HL-60 (cell line): ENCODE measurements around the gene COL19A1.

Experiments used
- DNase-seq, 2 experiments: peaks; one replicate each; pipeline ENCODE4 v3.0.0-alpha.2; 2010 to 2020; ENCODE audit warnings: low read depth in 1 of 2, low spot score in 1 of 2
- H3K27ac ChIP-seq: fragments of 250-450 bp; sonication (Bioruptor Pico); replicated peaks from 2 replicates; pipeline ENCODE4 v1.5.1; 2020; ENCODE audit warnings: mild to moderate bottlenecking, moderate library complexity
- H3K27me3 ChIP-seq: fragments of 250-450 bp; sonication (Bioruptor Pico); 2 replicates; pipeline ENCODE4 v1.5.1; 2021; ENCODE audit warnings: mild to moderate bottlenecking, moderate library complexity; ENCODE audit not compliant: insufficient read depth, poor library complexity, severe bottlenecking
- H3K4me3 ChIP-seq: replicated peaks from 2 replicates; pipeline ENCODE4 v1.5.1; 2011; ENCODE audit warnings: mild to moderate bottlenecking, control low read depth, low read length; ENCODE audit not compliant: insufficient read depth
- GABPA ChIP-seq: IDR thresholded peaks from 2 replicates; pipeline ENCODE4 v1.6.1; 2012; ENCODE audit warnings: low read depth
- POLR2AphosphoS5 ChIP-seq: IDR thresholded peaks from 2 replicates; pipeline ENCODE4 v1.6.1; 2012; ENCODE audit warnings: low read depth
- SPI1 ChIP-seq: IDR thresholded peaks from 2 replicates; pipeline ENCODE4 v1.6.1; 2012; ENCODE audit warnings: low read depth, mild to moderate bottlenecking, borderline replicate concordance
- TF ChIP-seq, protein P1 (sequence below): IDR thresholded peaks from one replicate; pipeline ENCODE4 v1.5.1; 2011; ENCODE audit warnings: low read length, control low read depth, inconsistent platforms; ENCODE audit not compliant: insufficient read depth
- TF ChIP-seq, protein P2 (sequence below): IDR thresholded peaks from 2 replicates; pipeline ENCODE4 v1.6.1; 2012; ENCODE audit warnings: low read depth; ENCODE audit not compliant: insufficient replicate concordance

COL19A1 gene

DNA sequence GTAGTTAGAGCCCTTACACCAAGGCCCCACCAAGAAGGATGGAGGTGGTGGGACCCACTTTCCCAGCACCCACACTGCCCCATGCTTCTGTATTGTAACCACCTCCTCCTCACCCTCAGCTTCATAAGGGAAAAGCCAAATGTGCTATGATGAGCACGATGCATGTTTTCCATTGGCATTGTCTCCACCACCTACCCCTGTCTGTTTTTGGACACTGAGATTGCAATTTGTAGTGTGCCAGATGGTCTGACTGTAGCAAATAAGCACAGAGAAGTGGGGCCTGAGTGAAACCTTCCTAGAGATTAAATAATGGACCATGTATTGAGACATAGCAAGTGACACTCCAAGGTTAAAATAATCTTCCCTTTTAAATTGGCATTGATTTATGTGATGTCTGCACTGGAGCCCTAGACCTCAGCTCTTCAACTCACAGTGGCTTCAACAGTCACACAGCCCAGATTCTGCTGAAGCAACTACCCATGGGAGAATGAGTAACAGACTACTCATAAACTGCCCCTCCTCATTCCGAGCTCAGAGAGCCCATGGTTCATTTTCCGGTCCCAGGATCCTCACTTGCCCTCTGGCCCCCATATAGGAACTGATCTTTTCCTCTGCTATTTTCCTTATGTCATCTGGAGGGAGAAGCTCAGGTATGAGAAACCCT lies 258.7 kb downstream of the COL19A1 start:
- Histone ChIP-seq H3K27ac (no peak overlapping the region), H3K4me3 (no peak overlapping the region), H3K27me3 (no peaks in the 10 kb centered on the region)
- TF ChIP-seq SPI1 = no peak
- no peak for TF ChIP-seq GABPA
- no peak for TF ChIP-seq POLR2AphosphoS5
- TF ChIP-seq, protein P1, sequence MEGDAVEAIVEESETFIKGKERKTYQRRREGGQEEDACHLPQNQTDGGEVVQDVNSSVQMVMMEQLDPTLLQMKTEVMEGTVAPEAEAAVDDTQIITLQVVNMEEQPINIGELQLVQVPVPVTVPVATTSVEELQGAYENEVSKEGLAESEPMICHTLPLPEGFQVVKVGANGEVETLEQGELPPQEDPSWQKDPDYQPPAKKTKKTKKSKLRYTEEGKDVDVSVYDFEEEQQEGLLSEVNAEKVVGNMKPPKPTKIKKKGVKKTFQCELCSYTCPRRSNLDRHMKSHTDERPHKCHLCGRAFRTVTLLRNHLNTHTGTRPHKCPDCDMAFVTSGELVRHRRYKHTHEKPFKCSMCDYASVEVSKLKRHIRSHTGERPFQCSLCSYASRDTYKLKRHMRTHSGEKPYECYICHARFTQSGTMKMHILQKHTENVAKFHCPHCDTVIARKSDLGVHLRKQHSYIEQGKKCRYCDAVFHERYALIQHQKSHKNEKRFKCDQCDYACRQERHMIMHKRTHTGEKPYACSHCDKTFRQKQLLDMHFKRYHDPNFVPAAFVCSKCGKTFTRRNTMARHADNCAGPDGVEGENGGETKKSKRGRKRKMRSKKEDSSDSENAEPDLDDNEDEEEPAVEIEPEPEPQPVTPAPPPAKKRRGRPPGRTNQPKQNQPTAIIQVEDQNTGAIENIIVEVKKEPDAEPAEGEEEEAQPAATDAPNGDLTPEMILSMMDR = no peak
- TF ChIP-seq, protein P2, sequence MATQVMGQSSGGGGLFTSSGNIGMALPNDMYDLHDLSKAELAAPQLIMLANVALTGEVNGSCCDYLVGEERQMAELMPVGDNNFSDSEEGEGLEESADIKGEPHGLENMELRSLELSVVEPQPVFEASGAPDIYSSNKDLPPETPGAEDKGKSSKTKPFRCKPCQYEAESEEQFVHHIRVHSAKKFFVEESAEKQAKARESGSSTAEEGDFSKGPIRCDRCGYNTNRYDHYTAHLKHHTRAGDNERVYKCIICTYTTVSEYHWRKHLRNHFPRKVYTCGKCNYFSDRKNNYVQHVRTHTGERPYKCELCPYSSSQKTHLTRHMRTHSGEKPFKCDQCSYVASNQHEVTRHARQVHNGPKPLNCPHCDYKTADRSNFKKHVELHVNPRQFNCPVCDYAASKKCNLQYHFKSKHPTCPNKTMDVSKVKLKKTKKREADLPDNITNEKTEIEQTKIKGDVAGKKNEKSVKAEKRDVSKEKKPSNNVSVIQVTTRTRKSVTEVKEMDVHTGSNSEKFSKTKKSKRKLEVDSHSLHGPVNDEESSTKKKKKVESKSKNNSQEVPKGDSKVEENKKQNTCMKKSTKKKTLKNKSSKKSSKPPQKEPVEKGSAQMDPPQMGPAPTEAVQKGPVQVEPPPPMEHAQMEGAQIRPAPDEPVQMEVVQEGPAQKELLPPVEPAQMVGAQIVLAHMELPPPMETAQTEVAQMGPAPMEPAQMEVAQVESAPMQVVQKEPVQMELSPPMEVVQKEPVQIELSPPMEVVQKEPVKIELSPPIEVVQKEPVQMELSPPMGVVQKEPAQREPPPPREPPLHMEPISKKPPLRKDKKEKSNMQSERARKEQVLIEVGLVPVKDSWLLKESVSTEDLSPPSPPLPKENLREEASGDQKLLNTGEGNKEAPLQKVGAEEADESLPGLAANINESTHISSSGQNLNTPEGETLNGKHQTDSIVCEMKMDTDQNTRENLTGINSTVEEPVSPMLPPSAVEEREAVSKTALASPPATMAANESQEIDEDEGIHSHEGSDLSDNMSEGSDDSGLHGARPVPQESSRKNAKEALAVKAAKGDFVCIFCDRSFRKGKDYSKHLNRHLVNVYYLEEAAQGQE = no peak
- no peak for DNase-seq

DNA sequence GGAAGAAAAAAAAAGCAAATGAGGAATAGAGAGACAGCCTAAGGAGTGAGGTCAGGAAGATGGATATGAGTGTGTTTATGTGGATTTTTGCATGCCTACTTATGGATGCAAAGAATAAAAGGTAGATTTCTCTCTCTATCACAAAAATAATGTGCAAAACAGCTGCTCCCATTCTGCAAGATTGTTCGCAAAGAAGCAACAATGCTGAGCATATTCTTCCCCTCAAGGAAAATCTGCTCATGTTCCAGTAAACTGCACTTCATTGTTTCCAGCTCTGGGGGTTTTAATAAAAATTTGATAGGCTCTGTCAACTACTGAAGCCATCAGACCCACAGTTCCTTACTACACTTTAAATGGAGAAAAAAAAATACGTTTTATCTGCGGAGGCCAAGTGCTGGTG lies 259.2 kb downstream of the COL19A1 start:
- DNase-seq = no peak
- TF ChIP-seq, protein P1 = no peak
- TF ChIP-seq GABPA (no peak), SPI1 (no peak), POLR2AphosphoS5 (no peak)
- TF ChIP-seq, protein P2 = no peak
- no peak overlapping the region for H3K4me3 ChIP-seq
- H3K27me3 ChIP-seq = no peaks in the 10 kb centered on the region
- no peak overlapping the region for H3K27ac ChIP-seq

DNA sequence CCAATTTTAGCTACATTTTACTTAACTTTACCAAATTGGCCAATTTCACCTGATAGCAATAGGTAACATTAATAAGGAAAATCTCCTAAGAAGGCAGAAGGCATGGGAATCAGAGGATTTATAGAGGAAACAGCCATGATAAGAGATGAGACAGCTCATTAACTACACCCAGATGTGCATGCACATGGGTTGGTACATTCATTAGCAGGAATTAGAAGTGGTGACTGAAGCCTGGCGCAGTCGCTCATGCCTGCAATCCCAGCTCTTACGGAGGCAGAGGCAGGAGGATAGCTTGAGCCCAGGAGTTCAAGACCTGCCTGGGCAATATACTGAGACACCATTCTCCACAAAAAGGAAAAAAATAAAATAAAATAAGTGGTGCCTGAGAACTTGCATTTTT lies 263.0 kb downstream of the COL19A1 start:
- no peak for DNase-seq
- H3K27ac ChIP-seq = no peak overlapping the region
- H3K27me3 ChIP-seq = no peaks in the 10 kb centered on the region
- TF ChIP-seq, protein P2 = no peak
- no peak overlapping the region for H3K4me3 ChIP-seq
